Cerebellar nuclear complex (tissue), 1 donor: ENCODE results near the gene ANKFY1.

Experiments used
- DNase-seq, 2 experiments: peaks; one replicate each; lab custom pipeline; 2025; lab: John Stamatoyannopoulos, UW

ANKFY1 gene, protein sequence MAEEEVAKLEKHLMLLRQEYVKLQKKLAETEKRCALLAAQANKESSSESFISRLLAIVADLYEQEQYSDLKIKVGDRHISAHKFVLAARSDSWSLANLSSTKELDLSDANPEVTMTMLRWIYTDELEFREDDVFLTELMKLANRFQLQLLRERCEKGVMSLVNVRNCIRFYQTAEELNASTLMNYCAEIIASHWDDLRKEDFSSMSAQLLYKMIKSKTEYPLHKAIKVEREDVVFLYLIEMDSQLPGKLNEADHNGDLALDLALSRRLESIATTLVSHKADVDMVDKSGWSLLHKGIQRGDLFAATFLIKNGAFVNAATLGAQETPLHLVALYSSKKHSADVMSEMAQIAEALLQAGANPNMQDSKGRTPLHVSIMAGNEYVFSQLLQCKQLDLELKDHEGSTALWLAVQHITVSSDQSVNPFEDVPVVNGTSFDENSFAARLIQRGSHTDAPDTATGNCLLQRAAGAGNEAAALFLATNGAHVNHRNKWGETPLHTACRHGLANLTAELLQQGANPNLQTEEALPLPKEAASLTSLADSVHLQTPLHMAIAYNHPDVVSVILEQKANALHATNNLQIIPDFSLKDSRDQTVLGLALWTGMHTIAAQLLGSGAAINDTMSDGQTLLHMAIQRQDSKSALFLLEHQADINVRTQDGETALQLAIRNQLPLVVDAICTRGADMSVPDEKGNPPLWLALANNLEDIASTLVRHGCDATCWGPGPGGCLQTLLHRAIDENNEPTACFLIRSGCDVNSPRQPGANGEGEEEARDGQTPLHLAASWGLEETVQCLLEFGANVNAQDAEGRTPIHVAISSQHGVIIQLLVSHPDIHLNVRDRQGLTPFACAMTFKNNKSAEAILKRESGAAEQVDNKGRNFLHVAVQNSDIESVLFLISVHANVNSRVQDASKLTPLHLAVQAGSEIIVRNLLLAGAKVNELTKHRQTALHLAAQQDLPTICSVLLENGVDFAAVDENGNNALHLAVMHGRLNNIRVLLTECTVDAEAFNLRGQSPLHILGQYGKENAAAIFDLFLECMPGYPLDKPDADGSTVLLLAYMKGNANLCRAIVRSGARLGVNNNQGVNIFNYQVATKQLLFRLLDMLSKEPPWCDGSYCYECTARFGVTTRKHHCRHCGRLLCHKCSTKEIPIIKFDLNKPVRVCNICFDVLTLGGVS

DNA sequence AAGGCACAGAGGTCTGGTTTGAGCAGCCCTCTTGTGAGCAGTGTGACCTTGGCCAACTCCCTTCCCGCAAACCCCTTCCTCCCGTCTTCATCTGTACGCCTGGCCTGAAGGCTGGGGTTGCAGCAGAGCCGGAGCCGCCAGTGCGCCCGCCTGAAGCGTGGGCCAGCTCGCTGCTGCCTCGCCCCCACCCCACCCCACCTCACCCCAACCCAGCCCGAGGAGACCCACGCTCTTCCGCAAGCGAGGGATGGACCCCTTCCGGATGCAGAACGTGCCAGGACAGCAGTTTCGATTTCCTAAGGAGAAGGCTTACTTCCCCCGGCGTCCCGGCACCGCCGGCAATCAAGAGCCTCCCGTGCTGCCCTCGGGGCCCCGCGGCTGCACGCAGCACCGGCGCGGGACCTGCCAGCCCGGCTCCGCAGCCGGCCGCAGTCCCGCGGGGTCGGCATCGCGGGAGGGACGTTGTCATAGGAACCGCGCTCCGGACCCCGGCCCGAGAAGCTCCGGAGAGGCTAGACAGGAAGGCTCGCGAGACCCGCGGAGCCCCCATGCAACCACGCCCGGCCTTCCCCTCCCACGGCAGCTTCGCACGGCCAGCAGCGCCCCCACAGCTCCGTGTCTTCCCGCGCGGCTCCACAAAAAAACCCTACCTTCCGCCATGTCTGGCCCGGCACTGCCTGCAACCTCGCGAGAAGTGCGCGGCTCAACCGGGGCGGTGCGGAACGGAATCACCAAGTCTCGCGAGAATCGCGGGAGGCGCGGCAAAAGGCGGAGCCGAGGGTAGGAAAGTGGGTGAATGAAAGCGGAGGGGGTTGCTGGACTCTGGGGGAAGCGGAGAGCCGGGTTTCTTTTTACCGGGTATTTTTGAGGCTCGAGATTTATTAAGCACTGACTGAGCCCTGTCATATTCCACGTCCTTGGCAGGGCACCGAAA is at the start of gene ANKFY1:
Gene ANKFY1 (minus strand): TSS at position 698 of the 934 bp plus-strand sequence. CDS start 38 bp downstream, at position 660.
- DNase-seq = peak; percentile 39 to 86

DNA sequence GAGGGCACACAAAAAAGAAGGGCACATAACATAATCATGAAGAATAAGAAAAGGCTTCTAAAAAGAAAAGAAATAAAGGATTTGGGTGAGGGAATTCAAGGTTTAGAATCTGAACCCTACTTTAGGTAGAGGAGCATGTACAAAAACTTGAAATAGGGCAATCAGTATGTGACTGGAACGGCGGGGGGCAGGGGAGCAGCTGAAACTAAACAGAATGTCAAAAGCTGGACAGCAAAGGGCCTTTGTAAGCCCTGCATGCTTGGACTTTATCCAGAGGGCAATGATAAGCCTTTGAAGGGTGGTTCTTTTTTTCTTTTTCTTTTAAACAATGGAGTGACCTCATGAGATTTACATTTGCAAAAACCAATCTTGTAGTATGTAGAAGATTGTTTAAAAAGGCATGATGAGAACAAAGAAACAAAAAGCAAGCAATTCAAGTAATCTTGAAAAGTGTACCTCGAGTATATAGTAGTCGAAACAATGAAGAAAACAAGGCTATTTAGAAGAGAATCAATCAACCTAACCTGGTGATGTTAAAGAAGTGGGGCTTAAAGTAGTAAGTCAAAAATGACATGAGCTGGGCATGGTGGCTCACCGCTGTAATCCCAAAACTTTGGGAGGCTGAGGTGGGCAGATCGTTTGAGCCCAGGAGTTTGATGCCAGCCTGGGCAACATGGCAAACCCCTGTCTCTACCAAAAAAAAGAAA is 46.7 kb upstream of the ANKFY1 start:
- no peak for DNase-seq

DNA sequence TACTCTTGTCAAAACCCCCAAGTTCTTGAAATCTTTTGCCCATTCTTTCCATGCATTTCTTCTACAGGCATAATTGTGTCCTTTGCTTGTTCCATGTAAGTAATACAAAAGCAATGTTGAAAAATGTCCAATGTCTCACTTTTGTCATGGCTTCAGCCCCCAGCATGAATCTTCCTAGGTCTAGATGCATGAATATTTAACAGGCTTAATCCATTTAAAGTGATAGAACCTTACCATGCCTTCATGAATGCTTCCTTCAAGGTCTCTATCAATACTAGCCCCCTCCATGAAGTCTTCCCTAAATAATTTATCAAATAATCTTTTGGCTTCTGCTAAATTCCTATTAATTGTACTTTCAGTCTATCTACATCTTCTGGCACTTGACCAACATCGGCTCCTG is 46.1 kb upstream of the ANKFY1 start:
- no peak for DNase-seq

DNA sequence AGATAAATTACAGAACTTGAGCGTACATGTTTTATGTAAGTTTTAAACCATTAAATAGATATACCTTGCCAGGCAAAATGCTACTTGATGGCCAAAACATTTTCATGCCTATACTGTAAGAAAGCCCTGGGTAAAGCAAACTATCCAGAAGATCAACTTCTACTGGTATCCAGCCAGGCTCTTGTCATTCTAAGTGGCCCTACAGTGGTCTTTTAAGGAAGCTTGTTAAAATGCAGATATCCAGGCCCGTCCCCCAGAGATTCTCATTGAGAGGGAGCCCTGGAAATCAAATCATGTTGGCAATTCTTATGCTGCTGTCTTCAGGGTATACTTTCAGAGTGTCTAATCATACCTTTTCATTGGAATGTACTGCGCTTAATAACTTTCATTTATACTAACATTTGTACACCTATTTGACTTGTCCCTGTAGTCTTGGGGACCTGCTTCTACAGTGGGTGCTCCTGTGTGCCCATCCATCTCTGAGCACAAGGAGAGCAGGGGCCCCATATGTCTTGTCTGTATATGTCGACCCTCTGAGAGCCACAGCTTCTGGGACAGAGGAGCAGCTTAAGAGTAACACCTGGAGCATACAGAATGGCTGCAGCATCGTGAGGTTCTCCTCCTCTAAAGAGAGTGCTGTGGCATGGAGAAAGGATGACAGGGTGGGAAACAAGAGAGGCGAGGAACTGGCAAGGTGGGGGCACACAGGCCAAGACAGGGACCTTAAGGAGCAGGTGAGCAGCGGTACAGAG is 43.6 kb upstream of the ANKFY1 start:
- no peak for DNase-seq

DNA sequence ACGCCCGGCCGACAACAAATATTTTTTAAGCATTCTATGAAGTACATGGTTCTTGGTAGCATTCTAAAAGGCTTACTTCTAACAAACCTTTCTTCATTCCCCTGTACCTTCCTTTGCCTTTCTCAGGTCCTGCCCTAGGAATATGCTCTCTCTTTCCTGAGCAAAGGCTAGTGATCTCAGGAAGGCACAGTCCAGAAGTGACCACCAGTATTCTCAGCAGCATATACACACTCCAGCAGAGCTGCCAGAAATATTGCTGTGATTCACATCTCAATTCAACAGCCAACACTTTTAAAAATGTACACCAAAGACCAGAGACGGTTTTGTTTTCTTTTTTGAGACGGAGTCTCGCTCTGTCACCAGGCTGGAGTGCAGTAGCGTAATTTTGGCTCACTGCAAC is 41.4 kb upstream of the ANKFY1 start:
- DNase-seq = no peak

DNA sequence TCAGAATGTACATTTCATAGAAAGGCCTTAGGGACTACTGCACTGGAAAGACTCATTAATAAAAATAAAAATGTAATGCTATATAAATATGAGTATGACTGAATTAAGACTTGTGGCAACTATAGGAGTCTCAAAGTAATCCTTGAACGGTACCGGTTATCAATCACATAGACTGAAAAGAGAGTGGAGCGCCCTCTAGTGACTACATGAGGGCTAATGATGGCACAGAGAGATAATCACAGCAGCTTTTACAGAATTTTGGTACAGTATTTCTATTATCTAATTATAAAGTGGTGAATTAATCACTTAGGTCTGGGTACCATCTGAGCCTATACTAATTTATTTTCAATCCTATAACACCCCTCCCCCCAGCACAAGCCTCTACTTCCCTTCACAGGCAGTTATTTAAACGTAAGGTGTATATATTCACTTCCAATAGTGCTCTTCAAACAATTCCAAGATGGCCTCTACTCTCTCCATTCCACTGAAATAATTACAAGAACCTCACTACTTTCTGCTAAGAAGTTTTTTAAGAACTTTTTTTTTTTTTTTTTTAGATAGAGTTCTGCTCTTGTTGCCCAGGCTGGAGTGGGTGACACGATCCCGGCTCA is 40.7 kb upstream of the ANKFY1 start:
- no peak for DNase-seq

DNA sequence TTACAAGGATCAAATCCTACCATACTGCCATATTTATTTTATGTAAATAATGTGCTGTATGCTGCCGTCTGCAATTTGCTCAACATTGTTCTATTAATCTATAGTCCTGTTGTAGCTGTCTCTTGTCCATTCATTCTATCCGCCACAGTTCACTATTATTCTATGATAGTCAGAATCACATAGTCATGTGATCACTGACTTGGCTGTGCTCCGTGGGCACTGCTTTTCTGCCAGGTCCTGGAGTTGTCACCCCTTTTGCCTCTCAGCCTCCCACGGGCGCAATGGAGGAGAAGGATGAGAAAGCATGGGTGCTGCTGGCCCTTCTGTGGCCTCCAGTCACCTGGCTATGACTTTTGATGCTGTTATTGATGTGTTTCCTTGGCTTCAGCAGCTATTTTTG is 37.3 kb upstream of the ANKFY1 start:
- DNase-seq = no peak

DNA sequence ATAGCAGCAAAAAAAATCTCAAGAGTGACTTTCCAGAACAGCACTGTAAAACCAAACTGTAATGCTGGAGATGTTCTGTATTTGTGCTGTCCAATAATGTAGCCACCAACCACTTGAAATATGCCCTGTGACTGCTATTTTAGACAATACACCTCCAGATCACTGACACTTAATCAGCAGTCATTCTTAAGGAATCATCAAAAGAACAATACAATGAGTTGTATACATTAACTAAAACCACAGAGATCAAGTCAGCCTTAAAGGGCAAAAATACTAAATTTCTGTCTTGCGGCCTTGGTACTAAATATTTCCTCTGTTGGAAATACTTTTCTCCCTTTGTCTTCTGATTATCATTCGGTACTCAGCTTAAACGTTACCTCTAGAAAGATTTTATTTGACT is 33.6 kb upstream of the ANKFY1 start:
- DNase-seq = no peak

DNA sequence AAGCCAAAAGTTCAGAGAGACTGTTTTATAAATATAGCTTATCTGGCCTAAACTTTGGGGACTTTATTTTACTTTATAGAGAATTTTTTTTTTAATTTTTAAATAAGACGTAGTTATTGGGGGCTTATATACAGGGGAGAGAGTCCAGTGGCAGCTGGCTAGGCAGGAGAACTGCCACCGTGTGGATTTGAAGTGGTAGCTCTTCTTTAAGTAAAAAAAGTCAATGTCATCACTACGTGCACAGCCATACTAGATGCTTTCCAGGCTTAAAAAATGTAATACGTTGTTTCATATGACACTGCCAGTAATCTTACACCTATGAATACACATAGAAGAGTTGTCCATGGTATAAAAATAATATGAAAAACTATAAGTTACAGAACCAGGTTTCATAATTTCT is 31.9 kb upstream of the ANKFY1 start:
- DNase-seq = no peak

DNA sequence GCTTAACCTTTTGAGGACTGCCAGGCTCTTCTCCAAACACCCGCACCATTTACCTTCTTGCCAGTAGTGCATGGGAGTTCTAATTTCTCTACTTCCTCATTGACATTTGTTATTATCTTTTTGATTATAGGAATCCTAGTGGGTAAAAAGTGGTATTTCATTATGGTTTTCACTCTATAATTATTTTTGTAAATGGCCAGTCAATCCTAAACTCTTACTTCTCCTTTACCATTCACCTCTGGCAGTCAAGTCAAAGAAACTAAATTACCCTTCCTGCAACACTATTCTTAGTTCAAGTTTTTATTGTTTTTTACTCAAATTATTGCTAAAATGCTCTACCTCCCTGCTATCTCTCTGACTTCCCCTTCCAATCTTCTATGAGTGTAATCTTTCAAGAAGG is 29.8 kb upstream of the ANKFY1 start:
- DNase-seq = no peak

DNA sequence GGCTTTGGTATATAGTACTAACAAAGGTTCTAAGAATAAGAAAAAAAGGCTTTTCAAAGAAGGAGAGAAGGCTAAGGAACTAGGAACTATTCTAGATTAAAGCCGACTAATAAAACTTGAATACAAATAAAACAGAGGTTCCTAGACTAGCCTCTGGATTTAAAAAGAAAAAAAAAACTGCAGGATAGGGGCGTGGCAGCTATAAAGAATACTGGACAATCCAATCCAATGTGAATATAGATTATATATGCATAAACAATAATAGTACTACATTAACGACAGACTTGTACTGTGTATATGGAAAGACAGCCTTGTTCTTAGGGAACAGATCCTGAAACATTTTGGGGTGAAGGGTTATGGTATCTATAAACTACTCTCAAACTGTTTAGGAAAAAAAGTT is 23.9 kb upstream of the ANKFY1 start:
- no peak for DNase-seq

DNA sequence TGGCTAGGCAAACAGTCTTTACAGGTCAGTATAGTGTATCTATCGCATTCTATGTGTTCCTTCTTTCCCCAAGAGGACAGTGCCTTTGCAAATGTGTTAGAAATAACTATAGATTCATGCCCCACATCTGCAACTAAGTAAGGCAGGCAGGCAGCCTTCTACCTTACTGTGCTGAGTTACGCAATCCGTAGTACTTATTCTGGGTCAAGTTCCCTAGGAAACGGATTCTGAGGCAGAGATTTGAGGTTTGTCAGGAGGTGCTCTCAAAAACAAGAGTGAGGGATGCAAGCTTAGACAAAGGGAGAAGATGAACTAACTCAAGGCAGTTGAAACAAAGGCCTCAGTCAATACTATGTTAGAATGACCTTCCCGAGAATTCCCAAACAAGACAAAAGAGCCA is 12.7 kb upstream of the ANKFY1 start:
- no peak for DNase-seq

DNA sequence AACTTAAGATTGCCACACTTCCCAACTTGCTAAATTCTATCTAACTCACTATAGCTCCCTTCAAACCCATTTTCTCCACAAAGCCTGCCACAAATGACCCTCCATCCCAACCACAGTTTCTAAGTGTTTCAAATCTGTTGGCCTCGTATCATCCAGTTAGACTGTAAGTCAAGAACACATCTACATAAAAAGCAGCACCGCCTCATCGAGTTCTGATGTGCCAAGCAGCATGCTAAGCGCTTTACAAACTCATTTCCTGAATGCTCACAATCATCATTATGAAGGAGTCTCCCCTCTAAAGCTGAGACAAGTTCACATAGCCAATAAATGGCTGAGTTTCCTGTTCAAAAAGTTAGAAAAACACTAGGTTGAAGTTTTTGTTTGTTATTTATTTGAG is 9.2 kb upstream of the ANKFY1 start:
- DNase-seq = no peak

DNA sequence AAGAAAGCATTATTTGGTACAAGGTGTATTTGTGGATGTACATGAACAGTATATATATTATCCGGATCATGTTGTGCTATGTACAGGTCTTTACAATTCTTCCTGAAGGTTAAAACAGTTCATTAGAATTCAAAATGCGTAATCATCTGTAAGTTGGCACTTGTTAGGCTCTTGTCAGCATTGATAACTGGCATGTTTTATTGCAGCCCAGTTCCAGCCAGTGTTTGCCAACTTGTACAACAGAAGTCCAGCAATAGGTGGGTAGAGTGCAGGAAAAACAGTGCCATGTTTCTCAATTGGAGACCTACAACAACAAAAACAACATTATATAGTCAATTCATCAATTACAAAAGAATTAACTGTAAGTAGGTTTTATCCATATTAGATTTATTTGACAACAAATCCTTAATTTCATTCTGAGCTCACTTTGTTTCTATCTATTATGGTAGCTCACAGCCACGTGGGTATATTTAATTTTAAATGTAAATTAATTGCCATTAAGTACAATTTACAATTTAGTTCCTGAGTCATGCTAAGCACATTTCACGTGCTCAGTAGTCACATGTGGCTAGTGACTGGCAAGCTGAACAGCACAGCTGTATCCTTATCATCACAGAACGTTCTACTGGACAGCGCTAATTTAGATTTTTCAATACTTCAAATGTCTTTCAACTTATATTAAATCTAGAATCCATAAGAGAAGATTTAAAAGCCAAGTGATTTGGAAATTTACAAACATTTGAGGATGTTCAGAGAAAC is 8.6 kb upstream of the ANKFY1 start:
- no peak for DNase-seq

DNA sequence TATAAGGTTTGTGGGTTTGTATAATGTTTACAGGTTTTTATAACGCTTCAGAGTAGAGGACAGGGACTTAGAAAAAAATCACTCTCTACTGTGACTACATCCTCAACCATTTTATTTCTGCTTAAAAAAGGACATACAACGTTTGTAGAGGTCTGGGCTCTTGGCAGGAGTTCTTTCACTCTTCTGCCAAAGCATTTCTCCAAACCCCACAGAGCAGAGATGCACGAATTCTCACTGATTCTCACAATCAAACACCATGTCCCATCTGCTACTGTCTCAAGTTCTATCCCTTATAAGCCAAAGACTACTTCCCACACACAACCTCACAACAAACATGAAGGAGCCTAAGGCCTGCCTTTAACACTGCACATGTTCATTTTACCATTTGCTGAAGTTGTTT is 7.0 kb upstream of the ANKFY1 start:
- DNase-seq = no peak

DNA sequence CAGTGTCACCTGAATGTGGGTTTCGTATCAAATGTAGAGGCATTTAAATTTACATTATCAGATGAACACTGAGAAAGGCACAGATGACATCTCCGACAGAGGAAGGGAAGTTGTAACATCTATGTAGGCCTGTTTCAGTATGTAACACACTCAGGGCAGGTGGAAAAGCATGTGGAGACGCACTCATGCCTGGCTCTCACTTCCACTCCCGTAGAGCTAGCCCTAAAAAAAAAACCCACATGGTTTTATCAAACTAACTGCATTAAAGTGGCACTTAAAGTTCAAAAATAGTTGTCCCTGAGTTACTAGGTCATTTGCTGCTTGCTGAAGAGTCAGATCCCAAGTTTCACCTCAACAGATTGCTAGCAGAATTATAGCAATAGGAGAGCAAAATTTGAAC is 6.1 kb upstream of the ANKFY1 start:
- no peak for DNase-seq

DNA sequence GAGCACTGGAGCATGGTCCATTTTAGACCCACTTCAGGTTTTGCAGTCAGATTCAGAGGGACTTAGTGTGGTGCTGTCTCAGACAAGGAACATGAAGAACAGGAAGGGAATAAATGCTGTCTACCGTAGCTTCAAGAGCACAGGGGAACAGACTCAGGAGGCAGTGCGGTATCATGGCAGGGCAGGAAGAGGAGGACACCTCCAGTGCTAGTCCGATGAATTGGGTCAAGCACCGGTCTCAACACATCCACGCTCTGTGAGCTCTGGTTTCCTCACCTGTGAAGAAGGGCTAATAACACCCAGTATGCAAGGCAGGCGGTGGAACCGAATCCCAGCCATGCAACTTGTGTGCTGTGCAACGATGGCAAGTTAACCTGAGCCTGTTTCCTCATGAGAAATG is 3.6 kb upstream of the ANKFY1 start:
- no peak for DNase-seq

DNA sequence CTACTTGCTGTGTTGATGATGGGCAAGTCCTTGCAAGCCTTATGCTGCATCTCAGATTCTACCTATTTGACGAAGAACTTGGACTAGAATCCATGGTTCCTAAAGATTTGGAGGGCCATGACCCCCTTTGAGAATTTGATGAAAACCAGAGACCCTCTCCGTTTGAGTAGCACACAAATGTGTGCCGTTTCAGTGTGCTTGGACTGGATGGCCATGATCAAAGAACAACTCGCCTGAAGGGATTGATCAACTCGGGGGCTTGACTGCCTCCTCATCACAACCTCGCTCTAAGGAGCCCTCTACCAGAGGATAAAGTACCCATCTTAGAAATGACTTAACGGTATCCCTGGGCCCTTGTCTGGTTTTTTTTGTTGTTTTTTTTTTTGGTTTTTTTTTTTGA is 2.8 kb upstream of the ANKFY1 start:
- DNase-seq = no peak

DNA sequence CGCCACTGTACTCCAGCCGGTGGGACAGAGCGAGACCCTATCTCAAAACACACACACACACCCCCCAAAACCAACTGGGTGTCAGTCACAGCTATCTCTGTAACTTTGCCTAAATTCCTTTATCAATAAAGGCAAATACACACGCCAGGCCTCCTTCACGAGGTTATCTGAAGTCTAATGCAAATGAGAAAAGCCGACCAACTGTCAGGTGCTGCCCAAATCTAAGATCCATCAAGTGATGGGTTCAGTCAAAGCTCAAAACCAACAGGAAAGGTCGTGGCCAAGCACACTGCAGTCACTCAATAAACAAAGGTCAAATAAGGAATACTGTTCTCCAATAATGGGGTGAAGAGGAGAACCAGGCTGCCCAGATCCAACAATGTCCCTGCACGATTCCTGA is 1.1 kb downstream of the ANKFY1 start:
- DNase-seq = no peak
